Right lobe of liver (tissue), 6 donors: ENCODE results near the gene APBB2. TPM values are rescaled to one million over a fixed set of nuclear protein-coding genes. Genes with fewer than 3 reads are reported as not detected.
"Not testable (repeated sequence)": the region's sequence is repeated elsewhere in the genome, so short reads cannot be mapped to it uniquely, and the experiment has no call there.

ENCODE experiments used
- ATAC-seq, 4 donors: fragments of 200-7000 bp; cut with Tn5 transposase; one replicate each; pipeline ENCODE4 v1.9.1; 2020; ENCODE audit warnings: mild to moderate bottlenecking in 4 of 4, moderate library complexity in 4 of 4
- DNase-seq, 3 donors: peaks; one replicate each; pipeline ENCODE4 v3.0.0-alpha.2; 2020
- H3K27ac ChIP-seq, 3 donors: fragments of 200-600 bp; one replicate each; pipeline ENCODE4 v1.8.0; 2022
- H3K27me3 ChIP-seq, 2 donors: fragments of 200-600 bp; one replicate each; pipeline ENCODE4 v1.8.0; 2022
- H3K36me3 ChIP-seq, 4 donors: fragments of 200-600 bp; sonication (generic) in 1 of 4; one replicate each; pipeline versions ENCODE4 v1.5.1 to v1.8.0; 2017 to 2022; ENCODE audit warnings: control low read depth in 1 of 4
- H3K4me1 ChIP-seq, 4 donors: fragments of 200-600 bp; sonication (generic) in 1 of 4; one replicate each; pipeline versions ENCODE4 v1.5.1 to v1.8.0; 2017 to 2022; ENCODE audit warnings: control low read depth in 1 of 4
- H3K4me3 ChIP-seq, 3 donors: fragments of 200-600 bp; one replicate each; pipeline ENCODE4 v1.8.0; 2022
- H3K9me3 ChIP-seq, 4 donors: fragments of 200-600 bp; sonication (generic) in 1 of 4; one replicate each; pipeline versions ENCODE4 v1.5.1 to v1.8.0; 2017 to 2022; ENCODE audit warnings: control low read depth in 1 of 4
- CTCF ChIP-seq, 4 donors: fragments of 200-600 bp in 3 of 4; fragments of 450-650 bp in 1 of 4; IDR thresholded peaks; one replicate each; pipeline versions ENCODE4 v1.5.1 to v1.8.0; 2016 to 2022; ENCODE audit warnings: antibody characterized with exemption in 4 of 4, mild to moderate bottlenecking in 2 of 4
- POLR2A ChIP-seq: fragments of 450-650 bp; IDR thresholded peaks from one replicate; pipeline ENCODE4 v1.6.1; 2017; ENCODE audit warnings: antibody characterized with exemption, mild to moderate bottlenecking
- WGBS: methylation state at CpG from one replicate; pipeline ENCODE4 v1.1.6; 2018; ENCODE audit warnings: low coverage, low lambda C conversion rate; ENCODE audit not compliant: insufficient coverage; ENCODE audit errors: missing lambda C conversion rate; 5-methylcytosine and 5-hydroxymethylcytosine counted together
- intact Hi-C, 2 donors: fragments of 100-400 bp; cut with DNase I; formaldehyde crosslinking; loops; one replicate each; pipeline versions ENCODE4 v1.11.2 to v1.14.1; 2022
- total RNA-seq, 6 experiments: library from RNA; depleted of rRNA in 2 of 6; stranded (reverse); fragments of >200 nt in 2 of 6; fragmentation: NEBNext Ultra II Directional in 3 of 6; extraction: Animal tissue kit (Norgen Biotek cat#: 25700) in 3 of 6; gene quantifications; one replicate each; pipeline versions ENCODE4 v1.1.0 to v1.2.4, GENCODE V29; 2016 to 2023
- donor health status: DM: no; HTN: yes; CAD: no.
- donor health status: DM: no; HTN: no; CAD: no.
- donor health status: DM: no; HTN: no; CAD: no.
- donor health status: DM: no; HTN: yes; CAD: no.
- donor health status: DM: no; HTN: yes; CAD: no.

Gene APBB2
- total RNA-seq, 6 experiments from 2014 or later: 14.1 to 27.9 (median 25.1) TPM

GRCh38 chr4:41052287-41052686, 162.1 kb downstream of the APBB2 start:
- ATAC-seq (no peak), DNase-seq (no peak)
- intact Hi-C loops: no loop called here
- Histone ChIP-seq H3K36me3 (no peaks in the 10 kb centered on the region), H3K4me1 (no peaks in the 10 kb centered on the region), H3K4me3 (no peak overlapping the region), H3K27ac (no peak overlapping the region), H3K27me3 (no peaks in the 10 kb centered on the region), H3K9me3 (no peaks in the 10 kb centered on the region)
- TF ChIP-seq POLR2A (no peak), CTCF (IDR thresholded peaks at IDR 0.05) (no peak)
- 95% methylated on average over 5 of the region's 5 CpGs for WGBS

GRCh38 chr4:41050880-41051775, 163.2 kb downstream of the APBB2 start:
- H3K36me3 ChIP-seq: no peaks in the 10 kb centered on the region
- peak overlapping the region in 1 of 3 donors; percentile 3 for H3K27ac ChIP-seq
- 64% methylated on average over 11 of the region's 11 CpGs for WGBS
- no peaks in the 10 kb centered on the region for H3K9me3 ChIP-seq
- TF ChIP-seq CTCF (IDR thresholded peaks at IDR 0.05): no peak
- no peak for TF ChIP-seq POLR2A
- intact Hi-C loops: no loop called here
- no peaks in the 10 kb centered on the region for H3K27me3 ChIP-seq
- H3K4me1 ChIP-seq: no peaks in the 10 kb centered on the region
- ATAC-seq: peak; percentile 50 to 69 (median 60)
- DNase-seq: no peak
- no peak overlapping the region for H3K4me3 ChIP-seq

GRCh38 chr4:41050116-41050515, 164.2 kb downstream of the APBB2 start:
- DNase-seq: no peak
- TF ChIP-seq CTCF (IDR thresholded peaks at IDR 0.05) (no peak), POLR2A (no peak)
- H3K4me3 ChIP-seq: no peak overlapping the region
- H3K36me3 ChIP-seq: no peaks in the 10 kb centered on the region
- no peaks in the 10 kb centered on the region for H3K4me1 ChIP-seq
- no peak for ATAC-seq
- no peaks in the 10 kb centered on the region for H3K27me3 ChIP-seq
- H3K27ac ChIP-seq: no peak overlapping the region
- no peaks in the 10 kb centered on the region for H3K9me3 ChIP-seq
- WGBS: 82% methylated on average over 1 of the region's 1 CpG
- intact Hi-C loops: no loop called here

GRCh38 chr4:41049176-41049575, 165.2 kb downstream of the APBB2 start:
- H3K4me3 ChIP-seq, intact Hi-C loops, H3K27me3 ChIP-seq, H3K9me3 ChIP-seq, DNase-seq, H3K36me3 ChIP-seq, H3K4me1 ChIP-seq, ATAC-seq, H3K27ac ChIP-seq: not testable (repeated sequence)
- WGBS: 71% methylated on average over 7 of the region's 40 CpGs

GRCh38 chr4:41044791-41045190, 169.6 kb downstream of the APBB2 start:
- no peak overlapping the region for H3K27ac ChIP-seq
- H3K27me3 ChIP-seq: no peaks in the 10 kb centered on the region

More at GRCh38 chr4:41044791-41045190, 169.6 kb downstream of the APBB2 start:
- Histone ChIP-seq H3K36me3 (no peaks in the 10 kb centered on the region), H3K9me3 (no peaks in the 10 kb centered on the region), H3K4me3 (no peak overlapping the region), H3K4me1 (no peaks in the 10 kb centered on the region)
- intact Hi-C loops: no loop called here
- TF ChIP-seq POLR2A: no peak
- TF ChIP-seq CTCF (IDR thresholded peaks at IDR 0.05): no peak
- no peak for ATAC-seq
- no peak for DNase-seq
